SU-DHL-6 (cell line): ENCODE measurements around the gene ARHGAP22.

Experiments used
- H2AFZ ChIP-seq: fragments of 200-600 bp; sonication (generic); 2 replicates; pipeline ENCODE4 v1.6.1; 2014; ENCODE audit warnings: low read depth, mild to moderate bottlenecking, moderate library complexity, mixed read lengths, antibody characterized with exemption, low read length; ENCODE audit not compliant: severe bottlenecking
- H3F3A ChIP-seq: fragments of 200-600 bp; shearing (Covaris generic); 2 replicates; pipeline ENCODE4 v1.6.0; 2016; ENCODE audit warnings: antibody characterized with exemption, mild to moderate bottlenecking; ENCODE audit not compliant: insufficient read depth
- H3K27ac ChIP-seq: fragments of 200-600 bp; sonication (generic); 2 replicates; pipeline ENCODE4 v1.5.1; 2016; ENCODE audit warnings: low read depth, mild to moderate bottlenecking, low read length, moderate library complexity, mixed read lengths
- H3K27me3 ChIP-seq: fragments of 200-600 bp; sonication (generic), shearing (Covaris generic); 2 replicates; pipeline ENCODE4 v1.6.0; 2014; ENCODE audit warnings: mild to moderate bottlenecking, low read length
- H3K36me3 ChIP-seq: fragments of 200-600 bp; sonication (generic); 2 replicates; pipeline ENCODE4 v1.6.1; 2014; ENCODE audit warnings: mild to moderate bottlenecking, low read length, mixed read lengths
- H3K4me2 ChIP-seq: fragments of 300-600, 200-600 bp; shearing (Covaris generic), sonication (generic); 2 replicates; pipeline ENCODE4 v1.6.0; 2014; ENCODE audit warnings: low read length, low read depth, mild to moderate bottlenecking; ENCODE audit not compliant: poor library complexity, severe bottlenecking
- H3K4me3 ChIP-seq: fragments of 200-600 bp; sonication (generic); 2 replicates; pipeline ENCODE4 v1.5.1; 2014; ENCODE audit warnings: antibody characterized with exemption, low read length, mild to moderate bottlenecking, mixed read lengths; ENCODE audit not compliant: insufficient read depth, poor library complexity, severe bottlenecking
- H3K79me2 ChIP-seq: fragments of 200-600 bp; sonication (generic); 2 replicates; pipeline ENCODE4 v1.6.1; 2014; ENCODE audit warnings: mild to moderate bottlenecking, low read length, moderate library complexity; ENCODE audit not compliant: insufficient read depth
- H3K9ac ChIP-seq: fragments of 200-600 bp; sonication (generic); 2 replicates; pipeline ENCODE4 v1.7.0; 2014; ENCODE audit warnings: mild to moderate bottlenecking, low read length
- H3K9me2 ChIP-seq: fragments of 200-600 bp; sonication (generic); replicated peaks from 2 replicates; pipeline ENCODE4 v1.6.1; 2014; ENCODE audit warnings: low read length; ENCODE audit not compliant: insufficient read depth
- H3K9me3 ChIP-seq: fragments of 200-600 bp; sonication (generic); 2 replicates; pipeline ENCODE4 v1.6.1; 2014; ENCODE audit warnings: low read length, mixed read lengths; ENCODE audit not compliant: insufficient read depth
- H4K20me1 ChIP-seq: fragments of 200-600 bp; sonication (generic); 2 replicates; pipeline ENCODE4 v1.6.1; 2014; ENCODE audit warnings: low read depth, mild to moderate bottlenecking, antibody characterized with exemption, low read length, moderate library complexity, mixed read lengths
- CTCF ChIP-seq: fragments of 200-600 bp; sonication (generic); IDR thresholded peaks from one replicate; pipeline ENCODE4 v1.5.1; 2017; ENCODE audit warnings: antibody characterized with exemption, mild to moderate bottlenecking, low read length, moderate library complexity; ENCODE audit not compliant: insufficient read depth, poor library complexity, severe bottlenecking
- EZH2phosphoT487 ChIP-seq: fragments of 200-600 bp; sonication (generic), shearing (Covaris generic); conservative IDR thresholded peaks from 2 replicates; pipeline ENCODE4 v1.6.1; 2018; ENCODE audit warnings: mild to moderate bottlenecking, antibody characterized with exemption, low read length, moderate library complexity, mixed read lengths

Gene ARHGAP22

GRCh38 chr10:48456808-48457761 is 147.8 kb downstream of the ARHGAP22 start:
- Histone ChIP-seq H3K9me2 (no peaks in the 10 kb centered on the region), H3K9ac (no peak overlapping the region), H3K27ac (no peak overlapping the region), H3K4me2 (no peak overlapping the region), H2AFZ (no peak overlapping the region), H3K27me3 (no peaks in the 10 kb centered on the region), H4K20me1 (no peaks in the 10 kb centered on the region), H3F3A (no peaks in the 10 kb centered on the region), H3K36me3 (no peaks in the 10 kb centered on the region), H3K79me2 (no peaks in the 10 kb centered on the region), H3K4me3 (no peak overlapping the region), H3K9me3 (no peaks in the 10 kb centered on the region)
- TF ChIP-seq EZH2phosphoT487 (no peak), CTCF (no peak)

GRCh38 chr10:48456361-48456804 is 148.5 kb downstream of the ARHGAP22 start:
- no peaks in the 10 kb centered on the region for H3K79me2 ChIP-seq
- H3K36me3 ChIP-seq, result no peaks in the 10 kb centered on the region
- no peaks in the 10 kb centered on the region for H4K20me1 ChIP-seq
- no peak overlapping the region for H3K9ac ChIP-seq
- no peak overlapping the region for H3K4me2 ChIP-seq
- H3K9me2 ChIP-seq, result no peaks in the 10 kb centered on the region
- no peaks in the 10 kb centered on the region for H3K27me3 ChIP-seq
- no peak overlapping the region for H2AFZ ChIP-seq
- no peaks in the 10 kb centered on the region for H3F3A ChIP-seq
- no peak overlapping the region for H3K27ac ChIP-seq
- no peak for TF ChIP-seq CTCF
- TF ChIP-seq EZH2phosphoT487, result no peak
- no peaks in the 10 kb centered on the region for H3K9me3 ChIP-seq
- no peak overlapping the region for H3K4me3 ChIP-seq

GRCh38 chr10:48455392-48456151 is 149.3 kb downstream of the ARHGAP22 start:
- Histone ChIP-seq H3K79me2 (no peaks in the 10 kb centered on the region), H3K4me2 (no peak overlapping the region), H3K27me3 (no peaks in the 10 kb centered on the region), H3K9ac (no peak overlapping the region), H3F3A (no peaks in the 10 kb centered on the region), H3K27ac (no peak overlapping the region), H2AFZ (no peak overlapping the region), H3K36me3 (no peaks in the 10 kb centered on the region), H3K9me3 (no peaks in the 10 kb centered on the region), H3K9me2 (no peaks in the 10 kb centered on the region), H4K20me1 (no peaks in the 10 kb centered on the region), H3K4me3 (no peak overlapping the region)
- TF ChIP-seq EZH2phosphoT487 (no peak), CTCF (no peak)
